HG02885 (cell line): Measurements from ENCODE around the gene WBP2NL.
"Not testable (repeated sequence)": the region's sequence is repeated elsewhere in the genome, so short reads cannot be mapped to it uniquely, and the experiment has no call there.

Experiments used
- ATAC-seq: cut with Tn5 transposase; IDR thresholded peaks from one replicate; pipeline ENCODE4 v1.9.1; 2021; ENCODE audit warnings: mild to moderate bottlenecking; ENCODE audit not compliant: unreplicated experiment, poor library complexity

Gene WBP2NL, protein sequence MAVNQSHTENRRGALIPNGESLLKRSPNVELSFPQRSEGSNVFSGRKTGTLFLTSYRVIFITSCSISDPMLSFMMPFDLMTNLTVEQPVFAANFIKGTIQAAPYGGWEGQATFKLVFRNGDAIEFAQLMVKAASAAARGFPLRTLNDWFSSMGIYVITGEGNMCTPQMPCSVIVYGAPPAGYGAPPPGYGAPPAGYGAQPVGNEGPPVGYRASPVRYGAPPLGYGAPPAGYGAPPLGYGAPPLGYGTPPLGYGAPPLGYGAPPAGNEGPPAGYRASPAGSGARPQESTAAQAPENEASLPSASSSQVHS

DNA sequence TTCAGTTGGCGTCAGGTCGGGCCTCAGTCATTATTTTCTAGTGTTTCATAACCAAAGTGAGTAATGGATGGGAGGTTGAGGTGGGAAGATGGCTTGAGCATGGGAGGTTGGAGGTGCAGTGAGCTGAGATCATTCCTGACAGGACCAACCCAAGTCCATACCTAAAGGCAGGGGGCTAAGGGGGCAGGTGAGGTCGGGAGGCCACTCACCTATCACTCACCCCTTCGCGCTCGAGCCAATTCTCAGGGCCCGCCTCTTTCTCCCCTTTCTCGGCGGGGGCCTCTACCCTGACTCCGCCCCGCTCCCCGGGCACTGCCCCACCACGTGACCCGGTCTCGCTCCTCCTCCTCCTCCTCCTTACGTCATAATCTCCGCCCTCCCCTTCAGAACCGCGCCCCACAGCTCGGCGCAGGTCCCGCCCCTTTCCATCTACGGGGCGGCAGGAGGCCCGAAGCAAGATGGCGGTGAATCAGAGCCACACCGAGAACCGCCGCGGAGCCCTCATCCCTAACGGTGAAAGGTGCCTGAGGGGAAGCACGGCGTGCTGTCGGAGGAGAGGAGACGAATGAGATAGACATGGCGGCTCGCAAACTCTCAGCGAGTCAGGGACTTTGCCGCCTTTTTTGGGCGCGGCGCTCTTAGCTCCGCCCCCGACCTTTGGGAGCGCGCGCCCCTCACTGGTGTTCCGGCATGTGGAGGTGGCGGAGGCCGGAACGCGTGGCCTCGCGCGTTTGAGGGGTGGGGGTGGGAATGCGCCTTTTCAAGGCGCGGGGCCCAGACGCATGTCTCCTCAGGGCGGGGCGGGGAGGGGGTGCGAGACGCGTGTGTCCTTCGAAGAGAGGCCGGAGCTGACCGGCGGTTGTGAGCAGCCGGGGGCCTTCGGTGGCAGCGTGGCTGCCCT is at the start of gene WBP2NL:
TSS of gene WBP2NL (plus strand) at position 428 of the 901 bp plus-strand sequence. CDS start at position 459, 31 bp downstream.
- peak; percentile 78 for ATAC-seq

- not testable (repeated sequence) for ATAC-seq
Measured at GRCh38 chr22:41948928-41949296, 49.7 kb upstream of the WBP2NL start.

GRCh38 chr22:41949297-41949965 is 49.2 kb upstream of the WBP2NL start:
- no peak for ATAC-seq

- ATAC-seq = no peak
Measured at GRCh38 chr22:41951898-41952474, 46.6 kb upstream of the WBP2NL start, which contains the start of gene SMIM45. TSS of gene SMIM45 (plus strand) at chr22:41952150.

DNA sequence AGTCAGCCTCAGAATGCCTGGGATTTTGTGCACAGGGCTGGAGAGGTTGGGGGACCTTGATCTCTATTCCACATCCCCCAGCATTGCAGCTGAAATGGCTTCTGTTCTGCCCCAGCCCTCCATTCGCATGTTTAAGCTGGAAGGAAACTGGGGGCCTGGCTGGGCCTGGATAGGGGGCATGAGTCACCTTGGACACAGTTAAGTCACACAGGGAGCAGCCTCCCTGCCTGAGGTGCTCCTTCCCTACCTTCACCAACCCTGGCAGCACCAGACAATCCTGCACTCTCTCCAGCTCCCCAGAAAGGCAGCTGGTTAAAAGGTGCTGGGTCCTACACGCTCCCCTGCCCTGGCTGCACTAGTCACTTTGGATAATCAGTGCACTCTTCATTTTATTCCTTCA is 45.9 kb upstream of the WBP2NL start:
- ATAC-seq = no peak

GRCh38 chr22:41957941-41958556 is 40.5 kb upstream of the WBP2NL start:
- no peak for ATAC-seq

GRCh38 chr22:41963453-41964111 is 35.0 kb upstream of the WBP2NL start:
- ATAC-seq = no peak

DNA sequence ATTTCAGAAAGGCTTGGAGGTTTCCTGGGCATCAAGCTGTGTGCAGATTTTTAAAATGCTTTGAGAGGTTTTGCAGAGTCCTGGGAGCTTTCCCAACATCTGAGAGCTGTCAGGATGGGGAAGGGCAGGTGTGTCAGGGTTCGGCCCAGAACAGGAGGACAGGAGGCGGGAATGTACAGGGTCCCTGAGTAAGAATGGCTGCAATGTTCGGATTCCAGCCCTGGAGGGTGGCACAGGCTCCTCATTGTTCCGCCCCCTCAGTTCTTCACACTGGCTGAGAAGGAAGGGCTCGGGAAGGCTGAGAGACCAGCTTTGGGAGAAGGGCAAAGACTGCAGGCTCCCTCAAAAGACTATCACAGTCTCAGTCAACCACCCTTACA is 34.5 kb upstream of the WBP2NL start:
- no peak for ATAC-seq

GRCh38 chr22:41966225-41966606 is 32.4 kb upstream of the WBP2NL start:
- ATAC-seq = no peak

- no peak for ATAC-seq
Measured at GRCh38 chr22:41966607-41967240, 31.9 kb upstream of the WBP2NL start.

GRCh38 chr22:41968601-41969000 is 30.0 kb upstream of the WBP2NL start:
- ATAC-seq = no peak

GRCh38 chr22:41969110-41969646 is 29.4 kb upstream of the WBP2NL start, which contains the start of gene SEPTIN3:
TSS of gene SEPTIN3 (plus strand) at chr22:41969443. CDS start at chr22:41971493, 2,050 bp downstream.
- ATAC-seq = no peak

GRCh38 chr22:41970601-41971000 is 28.0 kb upstream of the WBP2NL start:
- ATAC-seq = no peak

- no peak for ATAC-seq
Measured at GRCh38 chr22:41971431-41971830, 27.2 kb upstream of the WBP2NL start.

DNA sequence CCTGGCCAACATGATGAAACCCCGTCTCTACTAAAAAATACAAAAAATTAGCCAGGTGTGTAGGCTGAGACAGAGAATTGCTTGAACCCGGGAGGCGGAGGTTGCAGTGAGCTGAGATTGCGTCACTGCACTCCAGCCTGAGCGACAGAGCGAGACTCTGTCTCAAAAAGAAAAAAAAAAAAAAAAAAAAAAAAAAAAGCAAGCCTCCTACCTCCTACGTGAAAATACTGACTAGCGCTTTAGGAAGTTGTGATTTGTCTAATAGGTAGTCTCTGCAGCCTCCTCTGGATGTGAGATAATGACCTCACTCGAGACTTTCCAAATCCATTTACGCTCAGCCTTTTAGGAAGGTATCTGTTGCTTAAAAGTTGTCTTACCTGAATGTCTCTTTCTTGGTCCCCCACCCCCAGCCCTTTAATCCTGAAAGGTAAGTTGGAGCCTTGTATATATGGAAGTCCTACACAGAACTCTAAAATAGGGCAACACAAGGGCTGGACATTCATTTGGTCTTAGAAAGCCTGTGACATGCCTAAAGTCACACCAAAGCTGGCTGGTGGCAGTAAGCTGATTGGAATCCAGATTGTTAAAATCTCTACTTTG is 23.8 kb upstream of the WBP2NL start:
- ATAC-seq = no peak

DNA sequence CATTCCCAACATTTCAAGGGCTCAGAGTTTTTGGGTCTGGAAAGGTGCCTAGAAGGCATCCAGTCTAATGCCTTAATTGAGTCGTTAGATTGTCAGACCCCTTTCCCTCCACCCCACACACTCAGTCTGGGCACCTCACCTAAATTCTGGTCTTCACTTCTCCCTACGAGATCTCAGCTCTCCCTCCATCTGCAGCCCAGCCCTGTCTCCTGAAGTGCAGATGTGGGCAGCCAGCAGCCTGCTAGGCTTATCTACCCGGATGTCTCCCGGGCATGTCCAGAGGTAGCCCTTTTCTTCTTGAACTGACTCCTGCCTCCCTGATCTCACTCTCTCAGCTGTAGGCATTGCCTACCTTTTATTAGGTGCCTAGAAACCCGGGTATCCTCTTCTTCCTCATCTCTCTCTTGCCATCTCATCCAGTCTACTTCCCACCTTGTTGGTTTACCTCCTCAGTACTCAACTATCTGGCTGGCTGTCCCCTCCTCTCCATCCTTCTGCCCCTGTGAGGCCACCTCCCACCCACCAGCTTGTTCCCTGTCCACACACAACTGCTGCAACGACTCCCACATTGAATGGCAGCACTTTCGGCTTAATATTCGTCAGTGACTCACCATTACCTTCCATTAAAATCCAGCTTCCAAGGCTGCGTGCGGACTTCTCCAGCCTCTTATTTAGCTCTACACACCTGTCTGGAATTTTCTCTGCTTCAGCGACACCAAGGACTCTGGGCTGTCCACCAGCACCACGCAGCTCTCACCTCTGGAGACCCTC is 23.1 kb upstream of the WBP2NL start:
- no peak for ATAC-seq

DNA sequence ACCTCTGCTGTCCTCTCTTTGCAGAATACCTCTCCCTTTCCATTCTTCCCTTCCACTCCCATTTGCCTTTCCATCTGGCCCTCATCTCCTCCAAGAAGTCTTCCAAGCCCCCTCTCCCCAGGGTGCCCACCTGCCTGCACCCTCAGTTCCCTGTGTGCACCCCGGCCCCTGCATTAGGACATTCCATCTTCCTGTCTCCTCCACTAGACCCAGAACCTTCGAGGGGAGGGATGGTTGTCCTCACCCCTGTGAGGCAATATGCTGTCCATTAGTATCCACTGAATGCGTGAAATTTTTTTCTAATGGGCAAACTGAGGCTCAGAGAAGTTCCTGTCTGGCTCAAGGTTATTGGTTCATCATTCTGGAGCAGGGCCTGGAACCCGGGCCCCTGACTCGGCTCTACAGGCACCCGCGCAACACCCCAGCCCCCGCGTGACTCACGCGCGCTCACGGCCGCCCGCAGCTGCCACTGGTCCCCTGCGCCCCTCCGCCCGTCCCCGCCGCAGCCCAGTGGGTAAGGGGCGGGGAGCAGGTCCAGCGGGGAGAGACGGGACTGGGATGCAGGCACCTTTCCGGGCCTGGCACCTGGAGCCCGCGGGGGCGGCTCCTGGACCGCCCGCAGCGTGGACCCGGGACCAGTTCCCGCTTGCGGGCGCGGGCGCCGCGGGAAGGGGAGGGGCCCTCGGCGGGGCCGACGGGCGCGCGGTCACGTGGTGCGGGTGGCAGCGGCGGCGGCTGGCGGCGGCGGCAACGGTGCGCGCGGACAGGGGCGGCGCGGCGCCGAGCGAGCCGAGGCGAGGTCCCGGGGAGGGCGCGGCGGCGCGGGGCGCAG is 22.3 kb upstream of the WBP2NL start:
- no peak for ATAC-seq
